ENCODE measurements around the gene ESPNL.

ESPNL gene

GRCh38 chr2:238145046-238145445 lies 44.9 kb downstream of the ESPNL start:
- Mint-ChIP-seq H3K36me3 (no peaks in the 10 kb centered on the region), H3K27ac (no peak overlapping the region), H3K4me1 (peaks cover 16% of the 10 kb centered on the region), H3K4me3 (no peak overlapping the region), H3K9me3 (no peaks in the 10 kb centered on the region)
- DNase-seq (ENCODE audit: low spot score in 2 of 2) (no peak), ATAC-seq (no peak)

DNA sequence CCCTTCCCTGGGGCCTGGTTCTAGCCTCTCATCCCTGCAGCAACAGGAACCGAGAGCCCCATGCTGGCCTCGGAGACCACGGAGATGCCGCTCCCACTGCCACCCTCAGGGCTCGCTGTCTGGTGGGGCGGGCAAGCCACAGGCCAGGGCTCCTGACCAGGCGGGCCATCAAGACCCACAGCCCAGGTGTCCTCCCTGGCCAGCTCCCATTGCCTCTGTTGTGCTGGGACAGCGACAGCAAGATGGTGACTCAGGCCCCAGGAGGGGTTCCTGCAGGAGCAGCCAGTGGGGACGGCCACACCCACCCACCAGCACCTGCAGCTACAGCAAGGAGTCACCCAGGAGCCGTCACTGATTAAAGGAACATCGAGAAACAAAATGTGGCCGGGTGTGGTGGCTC lies 45.7 kb downstream of the ESPNL start:
- peaks cover 16% of the 10 kb centered on the region for H3K4me1 Mint-ChIP-seq
- ATAC-seq (no peak), DNase-seq (ENCODE audit: low spot score in 2 of 2) (no peak)
- H3K27ac Mint-ChIP-seq = no peak overlapping the region
- H3K36me3 Mint-ChIP-seq = no peaks in the 10 kb centered on the region
- no peak overlapping the region for H3K4me3 Mint-ChIP-seq
- H3K9me3 Mint-ChIP-seq = no peaks in the 10 kb centered on the region

DNA sequence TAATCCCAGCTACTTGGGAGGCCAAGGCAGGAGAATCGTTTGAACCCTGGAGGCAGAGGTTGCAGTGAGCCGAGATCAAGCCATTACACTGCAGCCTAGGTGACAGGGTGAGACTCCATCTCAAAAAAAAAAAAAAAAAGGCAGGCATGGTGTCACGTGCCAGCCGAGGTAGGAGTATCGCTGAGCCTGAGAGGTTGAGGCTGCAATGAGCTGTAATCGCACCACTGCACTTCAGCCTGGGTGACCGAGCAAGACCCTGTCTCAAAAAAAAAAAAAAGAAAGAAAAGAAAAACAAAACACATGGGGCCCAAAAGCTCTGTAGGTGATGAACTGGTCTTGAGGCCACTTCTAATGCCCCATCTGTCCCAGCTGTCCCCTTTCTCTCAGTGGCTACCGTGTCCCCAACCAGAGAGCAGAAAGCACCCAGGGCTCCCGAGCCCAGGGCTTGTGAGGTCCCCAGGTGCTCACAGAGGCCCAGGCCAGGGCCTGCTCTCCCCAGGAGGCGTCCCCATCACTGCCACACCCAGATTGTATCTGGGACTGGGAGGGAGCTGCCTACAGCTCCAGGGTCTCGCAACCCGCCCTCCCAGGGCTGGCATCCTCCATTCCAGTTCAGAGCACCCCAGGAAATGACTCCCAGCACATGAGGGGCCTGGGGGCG lies 46.9 kb downstream of the ESPNL start:
- H3K9me3 Mint-ChIP-seq = no peaks in the 10 kb centered on the region
- no peak overlapping the region for H3K4me3 Mint-ChIP-seq
- ATAC-seq (no peak), DNase-seq (ENCODE audit: low spot score in 2 of 2) (no peak)
- no peaks in the 10 kb centered on the region for H3K36me3 Mint-ChIP-seq
- H3K4me1 Mint-ChIP-seq = peaks cover 8% of the 10 kb centered on the region
- no peak overlapping the region for H3K27ac Mint-ChIP-seq

GRCh38 chr2:238148981-238149380 lies 48.8 kb downstream of the ESPNL start:
- no peaks in the 10 kb centered on the region for H3K9me3 Mint-ChIP-seq
- no peak overlapping the region for H3K4me3 Mint-ChIP-seq
- peaks cover 2% of the 10 kb centered on the region for H3K4me1 Mint-ChIP-seq
- no peak for ATAC-seq
- no peak for DNase-seq (ENCODE audit: low spot score in 2 of 2)
- H3K36me3 Mint-ChIP-seq = no peaks in the 10 kb centered on the region
- no peak overlapping the region for H3K27ac Mint-ChIP-seq

DNA sequence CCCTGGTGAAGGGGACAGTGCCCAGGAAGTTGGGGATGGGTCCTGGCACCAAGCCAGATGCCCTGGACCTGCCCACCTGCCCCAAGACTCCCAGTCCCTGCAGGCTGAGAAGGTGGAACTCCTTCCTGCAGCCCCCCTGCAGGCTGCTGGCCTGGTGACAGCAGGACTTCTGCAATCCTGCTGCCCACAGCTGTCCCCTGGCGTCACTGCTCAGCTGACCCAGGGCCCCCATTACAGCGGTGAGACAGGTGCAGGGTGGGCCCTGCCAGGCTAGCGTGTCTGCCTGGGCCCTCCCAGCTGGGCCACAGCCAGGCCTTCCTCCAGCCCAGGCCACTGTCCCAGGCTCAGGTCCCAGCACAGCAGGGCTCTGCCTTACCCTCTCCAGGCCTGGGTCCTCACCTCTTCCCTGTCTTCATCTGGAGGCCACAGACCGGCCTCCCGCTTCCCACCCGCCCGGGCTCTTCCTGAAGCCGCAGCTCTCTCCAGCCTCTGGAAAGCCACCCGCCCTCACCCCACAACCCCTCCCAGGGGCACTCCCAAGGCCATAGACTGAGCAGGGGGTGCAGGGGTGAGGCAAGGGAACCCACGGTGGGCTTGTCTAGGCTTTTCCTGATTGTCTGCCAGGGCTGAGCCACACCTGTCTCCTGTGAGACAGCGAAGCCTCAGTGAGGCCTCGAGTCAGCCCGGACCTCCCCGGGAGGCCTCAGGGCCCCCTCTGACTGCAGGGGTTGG lies 49.9 kb downstream of the ESPNL start:
- Mint-ChIP-seq H3K4me3 (no peak overlapping the region), H3K9me3 (no peaks in the 10 kb centered on the region), H3K36me3 (no peaks in the 10 kb centered on the region), H3K4me1 (no peaks in the 10 kb centered on the region), H3K27ac (no peak overlapping the region)
- ATAC-seq = no peak
- no peak for DNase-seq (ENCODE audit: low spot score in 2 of 2)

DNA sequence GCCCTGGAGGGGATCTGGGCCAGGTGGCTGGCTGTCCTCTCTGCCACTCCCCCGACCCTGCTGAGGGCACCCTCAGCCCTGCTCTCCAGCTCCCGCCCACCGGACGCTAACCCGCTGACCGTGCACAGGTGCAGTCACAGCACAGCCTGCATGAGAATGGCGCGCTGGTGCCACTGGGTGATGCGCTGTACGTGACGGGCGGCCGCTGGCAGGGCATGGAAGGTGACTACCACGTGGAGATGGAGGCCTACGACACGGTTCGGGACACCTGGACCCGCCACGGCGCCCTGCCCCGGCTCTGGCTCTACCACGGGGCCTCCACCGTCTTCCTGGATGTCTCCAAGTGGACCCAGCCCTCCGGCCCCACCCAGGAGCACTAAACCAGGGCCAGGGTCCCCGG lies 50.5 kb downstream of the ESPNL start:
- ATAC-seq (no peak), DNase-seq (ENCODE audit: low spot score in 2 of 2) (no peak)
- Mint-ChIP-seq H3K4me1 (no peaks in the 10 kb centered on the region), H3K4me3 (no peak overlapping the region), H3K9me3 (no peaks in the 10 kb centered on the region), H3K27ac (no peak overlapping the region), H3K36me3 (no peaks in the 10 kb centered on the region)

DNA sequence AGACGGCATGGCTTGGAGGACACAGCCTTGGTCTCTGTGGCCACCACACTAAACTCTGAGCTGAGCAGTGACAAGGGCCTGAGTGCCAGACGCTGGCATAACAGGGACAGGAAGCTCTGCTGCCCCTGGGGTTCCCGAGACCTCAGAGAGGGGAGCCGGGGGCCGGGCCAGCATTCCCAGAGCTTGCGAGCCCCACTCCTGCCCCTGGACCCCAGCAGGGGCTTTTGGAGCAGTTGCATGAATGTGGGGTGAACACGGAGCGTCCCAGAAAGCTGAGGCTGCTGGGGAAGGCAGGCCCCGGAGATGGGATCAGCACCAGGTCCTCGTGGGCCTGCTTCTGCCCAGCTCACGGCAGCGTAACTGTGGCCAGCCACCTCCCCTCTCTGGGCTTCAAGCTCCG lies 51.1 kb downstream of the ESPNL start:
- Mint-ChIP-seq H3K4me3 (no peak overlapping the region), H3K27ac (no peak overlapping the region), H3K36me3 (no peaks in the 10 kb centered on the region), H3K4me1 (no peaks in the 10 kb centered on the region), H3K9me3 (no peaks in the 10 kb centered on the region)
- ATAC-seq = no peak
- DNase-seq (ENCODE audit: low spot score in 2 of 2) = no peak

DNA sequence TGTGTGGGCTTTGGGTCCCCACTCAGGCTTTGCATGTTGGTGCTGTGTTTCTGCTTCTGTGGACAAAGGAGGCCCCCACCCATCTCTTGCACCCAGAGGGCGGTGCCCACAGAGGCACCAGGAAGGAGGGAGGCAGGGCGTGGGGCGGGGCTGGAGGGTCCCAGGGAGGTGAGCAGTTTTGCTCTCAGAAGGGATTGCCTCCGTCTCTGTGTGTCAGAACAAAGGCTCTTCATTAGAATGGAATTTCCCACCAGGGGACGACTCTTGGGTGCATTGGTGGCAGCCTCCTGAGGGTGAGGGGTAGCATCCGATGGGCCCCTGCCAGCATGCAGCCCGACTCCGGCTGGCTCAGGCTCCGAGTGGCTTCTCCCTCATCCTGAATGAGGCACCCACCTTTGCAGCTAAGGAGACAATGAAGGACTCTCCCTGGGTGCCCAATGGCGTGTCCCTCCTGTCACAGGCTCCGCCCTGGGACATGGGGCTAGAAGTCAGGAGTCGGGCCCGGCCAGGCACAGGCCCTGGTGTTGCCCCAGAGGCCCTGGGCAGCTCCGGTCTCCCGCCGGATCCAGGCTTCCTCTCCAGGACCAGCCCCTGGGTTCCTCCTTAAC lies 51.6 kb downstream of the ESPNL start:
- H3K27ac Mint-ChIP-seq = no peak overlapping the region
- DNase-seq (ENCODE audit: low spot score in 2 of 2) = no peak
- H3K4me1 Mint-ChIP-seq = no peaks in the 10 kb centered on the region
- H3K9me3 Mint-ChIP-seq = no peaks in the 10 kb centered on the region
- no peak overlapping the region for H3K4me3 Mint-ChIP-seq
- ATAC-seq = no peak
- H3K36me3 Mint-ChIP-seq = no peaks in the 10 kb centered on the region

DNA sequence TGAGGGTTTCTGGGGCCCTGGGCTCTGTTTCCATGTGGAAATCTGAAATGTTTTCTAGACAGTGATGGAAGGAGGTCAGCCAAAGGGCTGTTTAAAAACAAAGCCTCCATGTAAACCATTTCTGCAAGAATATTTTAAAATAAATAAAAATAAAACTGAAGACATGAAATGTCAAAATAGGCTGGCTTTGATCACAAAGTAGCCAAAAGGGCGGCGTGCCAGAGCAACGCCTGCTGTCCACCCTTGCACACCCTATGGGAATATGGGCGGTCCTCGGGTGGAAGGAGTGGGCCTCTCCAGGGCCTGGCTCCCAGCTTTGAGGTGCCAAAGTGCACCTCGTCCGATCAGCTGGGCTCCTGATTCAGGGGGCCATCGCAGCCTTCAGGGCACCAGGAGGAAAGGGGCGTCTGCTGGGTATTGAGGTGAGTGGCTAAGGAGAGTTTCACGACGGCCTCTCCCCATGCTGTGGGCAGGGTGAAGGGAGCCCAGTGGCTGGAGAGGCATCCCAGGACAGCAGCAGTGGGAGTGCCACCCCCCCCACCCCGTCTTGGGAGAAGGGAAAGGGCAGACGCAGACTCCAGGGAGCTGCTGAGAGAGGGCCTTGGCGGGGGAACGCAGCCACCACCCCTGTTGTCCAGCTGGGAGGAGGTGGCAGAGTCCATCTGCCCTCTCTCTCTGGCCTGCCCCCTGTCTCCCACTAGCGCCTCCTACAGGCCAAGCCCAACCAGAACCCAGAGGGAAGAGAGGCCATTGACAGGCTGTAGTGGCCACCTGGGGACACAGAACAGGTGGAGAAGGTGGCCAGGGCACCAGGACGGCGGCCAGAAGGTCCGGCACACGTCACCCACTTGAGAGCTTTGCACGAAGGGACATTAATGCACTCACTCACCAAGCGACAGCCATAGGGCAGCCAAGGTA lies 52.9 kb downstream of the ESPNL start:
- H3K9me3 Mint-ChIP-seq = no peaks in the 10 kb centered on the region
- no peak overlapping the region for H3K27ac Mint-ChIP-seq
- DNase-seq (ENCODE audit: low spot score in 2 of 2) (no peak), ATAC-seq (no peak)
- no peaks in the 10 kb centered on the region for H3K36me3 Mint-ChIP-seq
- no peak overlapping the region for H3K4me3 Mint-ChIP-seq
- no peaks in the 10 kb centered on the region for H3K4me1 Mint-ChIP-seq

GRCh38 chr2:238154570-238154969 lies 54.4 kb downstream of the ESPNL start:
- Mint-ChIP-seq H3K9me3 (no peaks in the 10 kb centered on the region), H3K27ac (no peak overlapping the region), H3K36me3 (no peaks in the 10 kb centered on the region), H3K4me1 (peaks cover 6% of the 10 kb centered on the region), H3K4me3 (no peak overlapping the region)
- no peak for DNase-seq (ENCODE audit: low spot score in 2 of 2)
- no peak for ATAC-seq

DNA sequence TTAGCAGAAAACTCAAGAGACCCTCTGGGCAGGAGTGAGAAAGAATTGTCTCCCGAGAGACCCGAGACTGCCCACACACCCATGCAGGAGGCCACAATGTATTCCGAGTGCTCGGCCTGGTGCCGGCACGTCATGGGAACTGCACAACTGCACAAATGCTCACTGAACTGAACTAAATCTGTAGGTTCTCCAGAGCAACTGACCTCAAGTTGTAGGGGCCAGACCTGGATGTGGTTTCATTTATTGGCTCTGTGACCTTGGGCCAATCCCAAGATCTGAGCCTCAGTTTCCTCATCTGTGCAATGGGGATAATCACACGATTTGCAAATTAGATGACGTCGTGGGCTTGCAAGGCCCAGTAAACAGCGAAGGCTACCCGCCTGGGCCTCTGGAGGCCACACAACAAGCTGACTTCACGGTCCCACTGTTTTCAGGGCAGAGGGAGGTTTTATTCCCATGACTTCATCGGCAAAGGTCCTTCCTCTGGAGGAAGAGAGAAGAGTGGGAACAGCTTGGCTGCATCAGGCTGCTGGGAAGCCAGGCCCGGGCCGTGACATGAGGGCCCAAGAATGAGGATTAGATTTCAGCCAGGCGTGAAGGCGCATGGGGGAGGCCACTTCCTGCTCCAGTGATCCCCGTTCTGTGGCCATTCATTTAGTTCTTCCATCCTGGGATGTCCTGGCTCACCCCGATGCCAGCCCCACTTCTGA lies 55.1 kb downstream of the ESPNL start:
- Mint-ChIP-seq H3K9me3 (no peaks in the 10 kb centered on the region), H3K36me3 (no peaks in the 10 kb centered on the region), H3K4me1 (peaks cover 7% of the 10 kb centered on the region), H3K27ac (no peak overlapping the region), H3K4me3 (no peak overlapping the region)
- no peak for ATAC-seq
- no peak for DNase-seq (ENCODE audit: low spot score in 2 of 2)

DNA sequence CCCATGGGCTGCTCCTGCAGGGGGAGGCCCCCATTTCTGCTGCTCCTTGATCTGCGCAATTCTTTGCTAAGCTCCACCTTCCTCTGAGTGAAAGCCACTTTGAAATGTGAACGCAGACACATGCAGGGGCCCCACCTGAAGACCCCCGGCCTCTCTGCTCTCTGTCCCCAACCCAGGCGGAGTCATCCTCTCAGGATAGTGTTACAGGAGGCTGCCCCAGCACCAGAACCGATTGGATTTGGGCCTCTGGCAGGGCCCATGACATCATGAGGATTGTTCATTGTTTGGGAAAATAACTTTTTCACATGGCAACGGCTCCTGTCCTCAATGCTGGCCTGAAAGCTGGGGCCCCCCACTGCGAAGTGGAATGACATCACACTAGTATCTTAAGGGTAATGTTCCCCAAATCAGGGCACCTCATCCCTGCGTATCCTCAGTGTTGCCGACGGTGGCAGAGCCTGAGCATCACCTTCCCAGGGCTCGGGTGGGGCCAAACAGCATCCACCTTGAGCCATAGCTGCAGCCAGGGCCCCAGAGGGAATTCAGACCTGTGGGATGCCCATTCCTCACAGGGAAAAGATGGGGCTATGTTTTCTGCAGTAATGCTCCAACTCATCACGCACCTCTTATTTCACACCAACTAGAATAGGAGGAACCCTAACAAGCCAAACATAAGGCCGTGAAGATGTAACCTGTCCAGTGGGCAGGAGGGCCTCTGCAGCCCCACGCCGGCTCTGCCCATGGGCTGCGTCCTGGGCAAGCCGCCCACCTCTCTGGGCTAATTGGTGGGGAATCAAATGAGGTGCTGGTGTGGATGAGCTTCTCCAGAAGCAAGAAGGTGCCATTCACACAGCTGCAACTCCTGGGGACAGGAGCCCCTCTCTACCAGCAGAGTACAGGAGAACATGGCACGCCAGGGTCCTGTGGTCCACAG lies 55.9 kb downstream of the ESPNL start:
- Mint-ChIP-seq H3K4me3 (no peak overlapping the region), H3K27ac (no peak overlapping the region), H3K36me3 (no peaks in the 10 kb centered on the region), H3K9me3 (no peaks in the 10 kb centered on the region), H3K4me1 (peaks cover 7% of the 10 kb centered on the region)
- ATAC-seq = no peak
- no peak for DNase-seq (ENCODE audit: low spot score in 2 of 2)

DNA sequence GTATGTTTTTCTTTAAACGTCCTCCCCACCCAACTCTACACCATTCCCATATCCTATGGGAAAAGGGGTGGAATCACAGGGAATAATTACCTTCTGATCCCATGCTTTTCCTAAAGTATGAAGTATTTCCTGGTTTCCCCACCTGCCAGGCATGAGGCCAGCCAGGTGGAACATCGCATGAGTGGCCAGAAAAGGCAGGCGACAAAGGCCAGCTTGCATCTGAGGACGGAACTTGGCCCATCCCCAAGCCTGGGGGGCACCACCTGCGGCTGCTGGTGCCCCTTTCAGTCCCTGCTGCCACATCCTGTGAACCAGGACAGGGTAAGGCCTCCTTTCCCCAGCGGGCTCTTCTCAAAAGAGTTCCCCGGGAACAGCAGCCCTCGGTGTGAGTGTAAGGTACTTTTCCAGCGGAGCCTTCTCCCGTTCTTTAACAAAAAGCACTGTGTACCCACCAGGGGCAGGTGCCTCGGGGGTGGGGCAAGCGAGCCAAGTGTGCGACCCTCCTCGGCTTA lies 57.4 kb downstream of the ESPNL start:
- no peak overlapping the region for H3K4me3 Mint-ChIP-seq
- no peaks in the 10 kb centered on the region for H3K36me3 Mint-ChIP-seq
- H3K4me1 Mint-ChIP-seq = peaks cover 7% of the 10 kb centered on the region
- ATAC-seq (no peak), DNase-seq (ENCODE audit: low spot score in 2 of 2) (no peak)
- no peak overlapping the region for H3K27ac Mint-ChIP-seq
- H3K9me3 Mint-ChIP-seq = no peaks in the 10 kb centered on the region

DNA sequence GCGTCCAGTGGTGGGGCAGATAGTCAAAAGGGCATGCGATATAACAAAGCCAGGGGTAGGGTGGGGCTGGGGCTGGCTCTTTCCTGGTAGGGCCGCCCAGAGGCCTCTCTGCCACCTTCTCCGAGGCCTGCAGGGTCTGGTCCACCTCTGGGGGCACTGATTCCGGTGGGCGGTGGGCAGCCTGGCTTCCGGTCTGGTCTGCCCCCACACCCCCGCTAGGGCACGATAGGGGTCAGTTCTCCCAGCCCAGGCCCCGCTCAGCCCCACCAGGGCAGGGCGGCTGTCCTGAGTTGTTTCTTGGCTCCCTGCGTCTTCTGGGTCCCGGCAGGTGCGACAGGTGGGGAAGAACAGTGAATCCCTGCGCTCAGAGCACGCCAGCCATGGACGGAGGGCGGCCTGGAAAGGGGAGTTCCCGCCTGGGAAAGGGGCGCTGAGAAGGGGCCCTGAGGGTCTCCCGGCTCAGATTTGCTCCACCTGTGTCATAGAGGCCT lies 57.9 kb downstream of the ESPNL start:
- no peak for ATAC-seq
- peak overlapping the region; percentile 23 for H3K4me3 Mint-ChIP-seq

More for the DNA sequence above, 57.9 kb downstream of the ESPNL start:
- no peak overlapping the region for H3K27ac Mint-ChIP-seq
- DNase-seq (ENCODE audit: low spot score in 2 of 2) = no peak
- no peaks in the 10 kb centered on the region for H3K9me3 Mint-ChIP-seq
- H3K36me3 Mint-ChIP-seq = no peaks in the 10 kb centered on the region
- peaks cover 7% of the 10 kb centered on the region for H3K4me1 Mint-ChIP-seq

All from stimulated activated effector memory CD8-positive, alpha-beta T cell treated with anti-CD3 and anti-CD28 coated beads, Interleukin-12 subunit alpha, Interleukin-12 subunit beta, amount 100 ng/mL, for 72 hours (primary cell).